IMR-90 (cell line): ENCODE data around the gene DCHS2. TPM values are rescaled to one million over a fixed set of nuclear protein-coding genes. Genes with fewer than 3 reads are reported as not detected.

Experiments used
- ATAC-seq: fragments of 200-7000 bp; cut with Tn5 transposase; 2 replicates; pipeline ENCODE4 v1.9.1; 2020; ENCODE audit warnings: low read depth, mild to moderate bottlenecking, moderate library complexity
- BruUV-seq: library from RNA; stranded (reverse); fragments of 400-500 nt; replicated peaks from 2 replicates; lab custom pipeline; 2021; lab: Mats Ljungman, UMichigan
- CTCF ChIA-PET: fragments of 300-600 bp; formaldehyde crosslinking; extraction: SDS; loops from one replicate; lab custom pipeline; 2021; ENCODE audit warnings: antibody characterized with exemption; lab: Yijun Ruan, JAX
- POLR2A ChIA-PET: fragments of 300-600 bp; sonication (Branson Sonifier 250); formaldehyde crosslinking; loops from one replicate; lab custom pipeline; 2022; ENCODE audit warnings: antibody characterized with exemption; ENCODE audit not compliant: unreplicated experiment; lab: Charles Lee
- DNase-seq: peaks from one replicate; pipeline ENCODE4 v3.0.0; 2013
- H2AFZ ChIP-seq: replicated peaks from 2 replicates; pipeline ENCODE3; 2013; ENCODE audit warnings: low read length, mild to moderate bottlenecking; ENCODE audit not compliant: poor library complexity
- H2AK5ac ChIP-seq: 2 replicates; pipeline ENCODE4 v1.6.1; 2013; ENCODE audit warnings: low read depth, low read length, inconsistent platforms
- H2AK9ac ChIP-seq: replicated peaks from 2 replicates; pipeline ENCODE3; 2013; ENCODE audit warnings: mild to moderate bottlenecking, low read depth, low read length, moderate library complexity; ENCODE audit not compliant: poor library complexity
- H2BK120ac ChIP-seq: 2 replicates; pipeline ENCODE4 v1.6.1; 2013; ENCODE audit warnings: low read depth, low read length, inconsistent platforms
- H2BK15ac ChIP-seq: 3 replicates; pipeline ENCODE4 v1.6.1; 2013; ENCODE audit warnings: low read depth, low read length, inconsistent platforms
- H2BK20ac ChIP-seq: 2 replicates; pipeline ENCODE4 v1.6.1; 2013; ENCODE audit warnings: low read depth, mild to moderate bottlenecking, inconsistent platforms, low read length, moderate library complexity
- H2BK5ac ChIP-seq: 2 replicates; pipeline ENCODE4 v1.6.1; 2013; ENCODE audit warnings: mild to moderate bottlenecking, low read depth, low read length, inconsistent platforms; ENCODE audit not compliant: poor library complexity, severe bottlenecking
- H3K14ac ChIP-seq: replicated peaks from 2 replicates; pipeline ENCODE4 v1.6.1; 2013; ENCODE audit warnings: low read depth, low read length, inconsistent platforms
- H3K18ac ChIP-seq: 2 replicates; pipeline ENCODE4 v1.6.1; 2013; ENCODE audit warnings: low read depth, low read length, control low read depth
- H3K23ac ChIP-seq: 2 replicates; pipeline ENCODE4 v1.6.1; 2013; ENCODE audit warnings: low read depth, low read length, inconsistent platforms
- H3K27ac ChIP-seq: 2 replicates; pipeline ENCODE4 v1.5.1; 2013; ENCODE audit warnings: mild to moderate bottlenecking, control low read depth, low read length; ENCODE audit not compliant: insufficient read depth
- H3K27me3 ChIP-seq: 2 replicates; pipeline ENCODE4 v1.6.1; 2013; ENCODE audit warnings: low read length; ENCODE audit not compliant: control insufficient read depth, insufficient read depth
- H3K36me3 ChIP-seq: 2 replicates; pipeline ENCODE4 v1.6.1; 2013; ENCODE audit warnings: low read length, mixed read lengths; ENCODE audit not compliant: control insufficient read depth, insufficient read depth
- H3K4ac ChIP-seq: 2 replicates; pipeline ENCODE4 v1.6.1; 2013; ENCODE audit warnings: low read depth, low read length, inconsistent platforms
- H3K4me1 ChIP-seq: 2 replicates; pipeline ENCODE4 v1.6.1; 2013; ENCODE audit warnings: low read length, mixed read lengths; ENCODE audit not compliant: control insufficient read depth, insufficient read depth
- H3K4me2 ChIP-seq: 2 replicates; pipeline ENCODE4 v1.6.1; 2013; ENCODE audit warnings: low read depth, mild to moderate bottlenecking, control low read depth, low read length, moderate library complexity
- H3K4me3 ChIP-seq: 2 replicates; pipeline ENCODE4 v1.5.1; 2013; ENCODE audit warnings: low read depth, mild to moderate bottlenecking, control low read depth, low read length, moderate library complexity; ENCODE audit not compliant: insufficient read depth
- H3K56ac ChIP-seq: 2 replicates; pipeline ENCODE4 v1.6.1; 2013; ENCODE audit warnings: low read length, inconsistent platforms; ENCODE audit not compliant: insufficient read depth; ENCODE audit errors: extremely low read depth
- H3K79me1 ChIP-seq, 2 experiments: 2 replicates each; pipeline ENCODE4 v1.6.1; 2013; ENCODE audit warnings: low read length in 2 of 2, inconsistent platforms in 1 of 2, low read depth in 1 of 2
- H3K9ac ChIP-seq: 2 replicates; pipeline ENCODE4 v1.6.1; 2013; ENCODE audit warnings: low read depth, low read length, control low read depth
- H3K9me1 ChIP-seq: 2 replicates; pipeline ENCODE4 v1.6.1; 2013; ENCODE audit warnings: low read length, inconsistent platforms; ENCODE audit not compliant: insufficient read depth
- H3K9me3 ChIP-seq: 2 replicates; pipeline ENCODE4 v1.6.1; 2013; ENCODE audit warnings: low read length; ENCODE audit not compliant: control insufficient read depth, insufficient read depth
- H4K20me1 ChIP-seq: 2 replicates; pipeline ENCODE4 v1.6.1; 2013; ENCODE audit warnings: low read length, inconsistent platforms; ENCODE audit not compliant: insufficient read depth
- H4K5ac ChIP-seq: 2 replicates; pipeline ENCODE4 v1.6.1; 2013; ENCODE audit warnings: mild to moderate bottlenecking, low read depth, low read length, control low read depth
- H4K8ac ChIP-seq, 2 experiments: 2 replicates each; pipeline ENCODE4 v1.6.1; 2013; ENCODE audit warnings: low read depth in 2 of 2, low read length in 2 of 2, control low read depth in 1 of 2, inconsistent platforms in 1 of 2
- H4K91ac ChIP-seq: 2 replicates; pipeline ENCODE4 v1.6.1; 2013; ENCODE audit warnings: low read depth, low read length, inconsistent platforms; ENCODE audit not compliant: insufficient read depth
- BHLHE40 ChIP-seq: fragments of 150-350 bp; IDR thresholded peaks from 2 replicates; pipeline ENCODE4 v1.6.1; 2016; ENCODE audit warnings: mild to moderate bottlenecking, low read depth, low read length
- CHD1 ChIP-seq: IDR thresholded peaks from 2 replicates; pipeline ENCODE4 v1.6.1; 2012; ENCODE audit warnings: low read depth, low read length, improper control_type of control experiment
- CTCF ChIP-seq: conservative IDR thresholded peaks from 2 replicates; pipeline ENCODE4 v1.5.1; 2012; ENCODE audit warnings: mild to moderate bottlenecking, low read depth, low read length, improper control_type of control experiment
- FOS ChIP-seq: fragments of 150-350 bp; IDR thresholded peaks from 2 replicates; pipeline ENCODE4 v1.6.1; 2016; ENCODE audit warnings: low read depth, low read length
- MAZ ChIP-seq: IDR thresholded peaks from 2 replicates; pipeline ENCODE4 v1.6.1; 2012; ENCODE audit warnings: low read depth, mild to moderate bottlenecking, low read length, improper control_type of control experiment, moderate library complexity, borderline replicate concordance
- NFE2L2 ChIP-seq: fragments of 150-350 bp; IDR thresholded peaks from 2 replicates; pipeline ENCODE4 v1.6.1; 2016; ENCODE audit warnings: low read depth, mild to moderate bottlenecking, low read length
- POLR2A ChIP-seq: IDR thresholded peaks from 2 replicates; pipeline ENCODE4 v1.6.1; 2012; ENCODE audit warnings: mild to moderate bottlenecking, low read depth, low read length
- RCOR1 ChIP-seq: IDR thresholded peaks from 2 replicates; pipeline ENCODE4 v1.6.1; 2012; ENCODE audit warnings: mild to moderate bottlenecking, low read length, improper control_type of control experiment; ENCODE audit not compliant: insufficient replicate concordance
- RFX5 ChIP-seq: IDR thresholded peaks from 2 replicates; pipeline ENCODE4 v1.8.0; 2012; ENCODE audit warnings: low read depth, mild to moderate bottlenecking, low read length, moderate library complexity
- SMC3 ChIP-seq: fragments of 150-350 bp; IDR thresholded peaks from 2 replicates; pipeline ENCODE4 v1.6.1; 2016; ENCODE audit warnings: low read depth, mild to moderate bottlenecking, antibody characterized with exemption, low read length, moderate library complexity
- dilution Hi-C: fragments of 300-500 bp; cut with HindIII; formaldehyde crosslinking; loops from one replicate; pipeline ENCODE4 v1.14.3; 2018; ENCODE audit warnings: low sequenced_read_pairs; ENCODE audit not compliant: unreplicated experiment
- in situ Hi-C: fragments of 300-500 bp; cut with MboI; formaldehyde crosslinking; loops from 3 replicates; pipeline ENCODE4 v1.14.3; 2019; ENCODE audit warnings: low sequenced_read_pairs, inconsistent platforms, mixed read lengths
- intact Hi-C: fragments of 100-400 bp; cut with micrococcal nuclease; formaldehyde crosslinking; loops from 2 replicates; pipeline ENCODE4 v1.10.0; 2022
- polyA plus RNA-seq, 3 experiments: library from polyadenylated mRNA; depleted of rRNA; stranded (reverse); fragments of >200 nt; gene quantifications; 2 replicates each; pipeline ENCODE4 v1.2.3, GENCODE V29; 2012; ENCODE audit warnings: low replicate concordance in 1 of 3
- total RNA-seq: library from RNA; depleted of rRNA; stranded (reverse); fragments of >200 nt; gene quantifications from 2 replicates; pipeline ENCODE4 v1.2.3, GENCODE V29; 2012
- TF ChIP-seq, protein P1 (sequence below): fragments of 150-350 bp; IDR thresholded peaks from 2 replicates; pipeline ENCODE4 v1.6.1; 2017; ENCODE audit warnings: mild to moderate bottlenecking, antibody characterized with exemption, low read length, low read depth

DCHS2 gene
- total and polyA plus RNA-seq, 2 of the 4 experiments (the other 2 are of a cell fraction) = not detected

DNA sequence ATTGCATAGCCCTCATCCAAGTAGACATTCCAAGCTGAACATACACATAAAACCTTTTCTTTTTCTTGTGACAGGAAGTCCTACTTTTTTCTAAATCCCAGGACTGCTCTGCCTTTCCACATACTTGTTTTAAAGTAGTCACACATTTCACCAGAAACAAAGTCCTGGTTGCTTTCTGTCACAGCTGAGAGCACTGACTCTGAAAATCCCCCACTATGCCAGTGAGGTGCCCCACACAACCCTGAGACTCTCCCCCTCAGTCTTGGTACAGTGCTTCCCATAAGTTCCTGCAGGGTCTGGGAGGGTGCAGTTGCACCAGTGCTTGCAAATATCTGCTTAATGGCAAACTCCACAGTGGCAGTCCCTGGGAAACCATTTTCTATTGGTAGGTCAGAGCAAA lies 84.2 kb downstream of the DCHS2 start:
- Histone ChIP-seq H3K4ac (no peak overlapping the region), H3K79me1 (no peaks in the 10 kb centered on the region)

More for the DNA sequence above, 84.2 kb downstream of the DCHS2 start:
- no peak overlapping the region for H4K5ac ChIP-seq
- no peaks in the 10 kb centered on the region for H3K27me3 ChIP-seq
- H2AK5ac ChIP-seq = no peak overlapping the region
- H3K18ac ChIP-seq = no peak overlapping the region
- H2BK15ac ChIP-seq = no peak overlapping the region
- ATAC-seq (no peak), DNase-seq (no peak)
- no peaks in the 10 kb centered on the region for H3K9me1 ChIP-seq
- H3K14ac ChIP-seq = no peak overlapping the region
- no peak overlapping the region for H3K4me3 ChIP-seq
- intact Hi-C loops (no loop called here), dilution Hi-C loops (no loop called here), in situ Hi-C loops (no loop called here)
- TF ChIP-seq BHLHE40 (no peak), FOS (no peak), CHD1 (no peak), MAZ (no peak), RCOR1 (no peak), NFE2L2 (no peak), CTCF (no peak), RFX5 (no peak), POLR2A (no peak), SMC3 (no peak)
- TF ChIP-seq, protein P1, sequence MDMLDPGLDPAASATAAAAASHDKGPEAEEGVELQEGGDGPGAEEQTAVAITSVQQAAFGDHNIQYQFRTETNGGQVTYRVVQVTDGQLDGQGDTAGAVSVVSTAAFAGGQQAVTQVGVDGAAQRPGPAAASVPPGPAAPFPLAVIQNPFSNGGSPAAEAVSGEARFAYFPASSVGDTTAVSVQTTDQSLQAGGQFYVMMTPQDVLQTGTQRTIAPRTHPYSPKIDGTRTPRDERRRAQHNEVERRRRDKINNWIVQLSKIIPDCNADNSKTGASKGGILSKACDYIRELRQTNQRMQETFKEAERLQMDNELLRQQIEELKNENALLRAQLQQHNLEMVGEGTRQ = no peak
- H4K8ac ChIP-seq = no peak overlapping the region
- no TSS peak for BruUV-seq
- no peak overlapping the region for H3K4me2 ChIP-seq
- no peaks in the 10 kb centered on the region for H3K36me3 ChIP-seq
- no peak overlapping the region for H2AK9ac ChIP-seq
- H2AFZ ChIP-seq = no peak overlapping the region
- no peak overlapping the region for H3K27ac ChIP-seq
- no peak overlapping the region for H4K91ac ChIP-seq
- no peaks in the 10 kb centered on the region for H4K20me1 ChIP-seq
- H3K4me1 ChIP-seq = no peaks in the 10 kb centered on the region
- H2BK5ac ChIP-seq = no peak overlapping the region
- no peak overlapping the region for H2BK20ac ChIP-seq
- H3K23ac ChIP-seq = no peak overlapping the region
- CTCF ChIA-PET = no interaction called here
- POLR2A ChIA-PET = no interaction called here
- H3K56ac ChIP-seq = no peak overlapping the region
- H2BK120ac ChIP-seq = no peak overlapping the region
- no peak overlapping the region for H3K9ac ChIP-seq
- H3K9me3 ChIP-seq = no peaks in the 10 kb centered on the region
